Tibial artery (tissue), 4 donors: ENCODE results near the gene GPC6.

Experiments
- DNase-seq, 2 donors: peaks; one replicate each; pipeline ENCODE4 v3.0.0-alpha.2; 2019
- H3K27ac ChIP-seq, 2 donors: fragments of 200-600 bp; sonication (generic) in 1 of 2; 1 replicate in 1 of 2; 2 replicates in 1 of 2; pipeline ENCODE4 v1.5.1; 2018 to 2019; ENCODE audit warnings: mild to moderate bottlenecking in 1 of 2
- H3K27me3 ChIP-seq, 2 donors: fragments of 200-600 bp; sonication (generic) in 1 of 2; one replicate each; pipeline versions ENCODE4 v1.5.1 to v1.6.0; 2016 to 2019
- H3K36me3 ChIP-seq, 3 donors: fragments of 200-600 bp; sonication (generic) in 2 of 3; one replicate each; pipeline ENCODE4 v1.5.1; 2016 to 2019; ENCODE audit warnings: mild to moderate bottlenecking in 2 of 3
- H3K4me1 ChIP-seq, 4 donors: fragments of 200-600 bp; sonication (generic) in 2 of 4; 1 replicate in 3 of 4; 2 replicates in 1 of 4; pipeline ENCODE4 v1.5.1; 2016 to 2019
- H3K4me3 ChIP-seq, 2 donors: fragments of 200-600 bp; sonication (generic) in 1 of 2; 1 replicate in 1 of 2; 2 replicates in 1 of 2; pipeline ENCODE4 v1.5.1; 2018 to 2019; ENCODE audit warnings: mild to moderate bottlenecking in 2 of 2
- H3K9me3 ChIP-seq, 3 donors: fragments of 200-600 bp; sonication (generic) in 1 of 3; one replicate each; pipeline ENCODE4 v1.5.1; 2016 to 2019
- intact Hi-C: fragments of 100-400 bp; cut with DNase I; formaldehyde crosslinking; loops from one replicate; pipeline ENCODE4 v1.15.0; 2023; ENCODE audit warnings: low total_unique reads
- TF ChIP-seq, protein P1 (sequence below), 2 experiments: fragments of 200-600 bp in 1 of 2; fragments of 450-650 bp in 1 of 2; IDR thresholded peaks; one replicate each; pipeline ENCODE4 v1.5.1; 2017 to 2019; ENCODE audit warnings: antibody characterized with exemption in 2 of 2, mild to moderate bottlenecking in 1 of 2, moderate library complexity in 1 of 2

The GPC6 gene

GRCh38 chr13:94455414-94455813 is 1228.8 kb downstream of the GPC6 start:
- Histone ChIP-seq H3K4me1 (no peaks in the 10 kb centered on the region), H3K27ac (no peak overlapping the region), H3K36me3 (no peaks in the 10 kb centered on the region), H3K27me3 (no peaks in the 10 kb centered on the region), H3K4me3 (no peak overlapping the region), H3K9me3 (no peaks in the 10 kb centered on the region)
- DNase-seq: no peak
- TF ChIP-seq, protein P1, sequence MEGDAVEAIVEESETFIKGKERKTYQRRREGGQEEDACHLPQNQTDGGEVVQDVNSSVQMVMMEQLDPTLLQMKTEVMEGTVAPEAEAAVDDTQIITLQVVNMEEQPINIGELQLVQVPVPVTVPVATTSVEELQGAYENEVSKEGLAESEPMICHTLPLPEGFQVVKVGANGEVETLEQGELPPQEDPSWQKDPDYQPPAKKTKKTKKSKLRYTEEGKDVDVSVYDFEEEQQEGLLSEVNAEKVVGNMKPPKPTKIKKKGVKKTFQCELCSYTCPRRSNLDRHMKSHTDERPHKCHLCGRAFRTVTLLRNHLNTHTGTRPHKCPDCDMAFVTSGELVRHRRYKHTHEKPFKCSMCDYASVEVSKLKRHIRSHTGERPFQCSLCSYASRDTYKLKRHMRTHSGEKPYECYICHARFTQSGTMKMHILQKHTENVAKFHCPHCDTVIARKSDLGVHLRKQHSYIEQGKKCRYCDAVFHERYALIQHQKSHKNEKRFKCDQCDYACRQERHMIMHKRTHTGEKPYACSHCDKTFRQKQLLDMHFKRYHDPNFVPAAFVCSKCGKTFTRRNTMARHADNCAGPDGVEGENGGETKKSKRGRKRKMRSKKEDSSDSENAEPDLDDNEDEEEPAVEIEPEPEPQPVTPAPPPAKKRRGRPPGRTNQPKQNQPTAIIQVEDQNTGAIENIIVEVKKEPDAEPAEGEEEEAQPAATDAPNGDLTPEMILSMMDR (IDR thresholded peaks at IDR 0.05): no peak
- intact Hi-C loops: no loop called here
